GM10266 (cell line): ENCODE measurements around the gene ARFGEF2.
"Not testable (repeated sequence)": the region's sequence is repeated elsewhere in the genome, so short reads cannot be mapped to it uniquely, and the experiment has no call there.

Source experiments
- DNase-seq: peaks from one replicate; pipeline ENCODE4 v3.0.0; 2012; ENCODE audit errors: extremely low spot score
- CTCF ChIP-seq: IDR thresholded peaks from 2 replicates; pipeline ENCODE4 v1.5.1; 2012; ENCODE audit warnings: mild to moderate bottlenecking, low read depth; ENCODE audit not compliant: control insufficient read depth, insufficient read depth; ENCODE audit errors: missing control alignments

The ARFGEF2 gene

GRCh38 chr20:48880331-48880730 is 41.2 kb upstream of the ARFGEF2 start:
- no peak for DNase-seq

GRCh38 chr20:48880981-48881657 is 40.4 kb upstream of the ARFGEF2 start:
- no peak for DNase-seq
- no peak for TF ChIP-seq CTCF

More at GRCh38 chr20:48880331-48880730, 41.2 kb upstream of the ARFGEF2 start:
- no peak for TF ChIP-seq CTCF

GRCh38 chr20:48885237-48885636 is 36.3 kb upstream of the ARFGEF2 start:
- no peak for TF ChIP-seq CTCF

GRCh38 chr20:48886194-48886593 is 35.3 kb upstream of the ARFGEF2 start:
- no peak for DNase-seq
- TF ChIP-seq CTCF: no peak

More at GRCh38 chr20:48885237-48885636, 36.3 kb upstream of the ARFGEF2 start:
- DNase-seq: no peak

GRCh38 chr20:48886811-48887210 is 34.7 kb upstream of the ARFGEF2 start:
- TF ChIP-seq CTCF: no peak
- DNase-seq: no peak

- DNase-seq: not testable (repeated sequence)
Measured at GRCh38 chr20:48888517-48888916, 33.0 kb upstream of the ARFGEF2 start.

- peak; percentile 28 for DNase-seq
- no peak for TF ChIP-seq CTCF
Measured at GRCh38 chr20:48889140-48889790, 32.2 kb upstream of the ARFGEF2 start.
